GM21528 (cell line): ENCODE results near the gene HS3ST1.
"Not testable (repeated sequence)": the region's sequence is repeated elsewhere in the genome, so short reads cannot be mapped to it uniquely, and the experiment has no call there.

Experiments used
- ATAC-seq: cut with Tn5 transposase; IDR thresholded peaks from one replicate; pipeline ENCODE4 v1.9.1; 2021; ENCODE audit warnings: mild to moderate bottlenecking, moderate library complexity; ENCODE audit not compliant: unreplicated experiment, low FRiP score

HS3ST1 gene

GRCh38 chr4:11408233-11408967 is 20.3 kb downstream of the HS3ST1 start:
- no peak for ATAC-seq

GRCh38 chr4:11407551-11407950 is 21.1 kb downstream of the HS3ST1 start:
- ATAC-seq = no peak

GRCh38 chr4:11404431-11404830 is 24.3 kb downstream of the HS3ST1 start:
- ATAC-seq = no peak

- no peak for ATAC-seq
Observed at GRCh38 chr4:11402192-11402591, 26.5 kb downstream of the HS3ST1 start.

- no peak for ATAC-seq
Observed at GRCh38 chr4:11399461-11399971, 29.2 kb downstream of the HS3ST1 start.

- ATAC-seq = peak; percentile 73
Observed at GRCh38 chr4:11397819-11398610, 30.7 kb downstream of the HS3ST1 start.

- no peak for ATAC-seq
Observed at GRCh38 chr4:11397146-11397545, 31.5 kb downstream of the HS3ST1 start.

- no peak for ATAC-seq
Observed at GRCh38 chr4:11393551-11393950, 35.1 kb downstream of the HS3ST1 start.

- not testable (repeated sequence) for ATAC-seq
Observed at GRCh38 chr4:11384072-11384471, 44.6 kb downstream of the HS3ST1 start.

GRCh38 chr4:11376571-11376970 is 52.1 kb downstream of the HS3ST1 start:
- no peak for ATAC-seq

GRCh38 chr4:11376146-11376545 is 52.5 kb downstream of the HS3ST1 start:
- ATAC-seq = no peak

- no peak for ATAC-seq
Observed at GRCh38 chr4:11368701-11369115, 60.0 kb downstream of the HS3ST1 start.

GRCh38 chr4:11367371-11367770 is 61.3 kb downstream of the HS3ST1 start:
- no peak for ATAC-seq

GRCh38 chr4:11366859-11367258 is 61.8 kb downstream of the HS3ST1 start:
- no peak for ATAC-seq

GRCh38 chr4:11365039-11365438 is 63.7 kb downstream of the HS3ST1 start:
- ATAC-seq = no peak

- no peak for ATAC-seq
Observed at GRCh38 chr4:11359591-11359990, 69.1 kb downstream of the HS3ST1 start.

- no peak for ATAC-seq
Observed at GRCh38 chr4:11355226-11355625, 73.5 kb downstream of the HS3ST1 start.

- no peak for ATAC-seq
Observed at GRCh38 chr4:11354531-11354930, 74.2 kb downstream of the HS3ST1 start.

GRCh38 chr4:11348449-11349088 is 80.1 kb downstream of the HS3ST1 start:
- no peak for ATAC-seq

GRCh38 chr4:11344916-11345315 is 83.8 kb downstream of the HS3ST1 start:
- ATAC-seq = no peak

- ATAC-seq = no peak
Observed at GRCh38 chr4:11343536-11343935, 85.2 kb downstream of the HS3ST1 start.
